ENCODE results near the gene SRRM4. TPM values are rescaled to one million over a fixed set of nuclear protein-coding genes. Genes with fewer than 3 reads are reported as not detected.

The SRRM4 gene
- total RNA-seq, 1 experiment from 2014 or later = not detected

DNA sequence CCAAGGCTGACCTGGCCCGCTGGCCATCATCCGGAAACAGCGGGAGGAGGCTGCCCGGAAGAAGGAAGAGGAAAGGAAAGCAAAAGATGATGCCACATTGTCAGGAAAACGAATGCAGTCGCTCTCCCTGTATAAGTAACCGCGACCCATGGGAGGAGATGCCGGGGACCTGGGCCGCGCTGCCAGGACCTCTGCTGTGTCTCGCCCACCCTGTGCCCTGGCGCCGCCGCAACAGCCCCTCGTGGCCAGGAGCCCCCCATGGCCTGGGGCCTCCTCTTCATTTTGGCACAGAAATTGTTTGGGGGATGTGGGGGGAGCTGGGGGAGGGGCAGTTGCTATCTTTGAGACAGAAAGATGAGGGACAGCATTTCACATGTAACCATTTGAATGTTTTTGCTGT, 213.9 kb downstream of the SRRM4 start:
- Histone ChIP-seq H3K36me3 (no peaks in the 10 kb centered on the region), H3K4me3 (no peak overlapping the region), H3K9me3 (replicated peaks) (no peaks in the 10 kb centered on the region), H3K27ac (no peak overlapping the region), H3K4me1 (no peaks in the 10 kb centered on the region), H3K27me3 (no peaks in the 10 kb centered on the region)
- DNase-seq = no peak

DNA sequence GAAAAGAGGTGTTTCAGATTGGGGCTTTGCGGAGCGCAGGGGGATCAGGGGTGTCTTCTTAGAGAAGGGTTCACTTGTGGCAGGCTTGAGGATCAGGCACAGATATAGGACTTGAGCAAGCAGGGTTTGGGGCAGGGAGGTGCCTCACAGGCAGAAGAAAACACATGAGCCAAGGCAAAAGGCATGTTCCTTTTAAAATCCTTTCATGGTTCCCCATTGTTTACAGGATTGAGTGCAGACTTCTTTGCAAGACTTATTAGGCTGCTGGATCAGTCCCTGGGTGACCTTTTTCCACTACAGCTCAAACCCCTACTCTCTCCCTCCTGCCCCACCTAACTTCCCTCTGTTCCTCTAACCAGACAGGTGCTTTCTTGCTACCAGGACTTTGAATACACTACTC, 217.1 kb downstream of the SRRM4 start:
- no peak overlapping the region for H3K4me3 ChIP-seq
- no peaks in the 10 kb centered on the region for H3K36me3 ChIP-seq
- no peak overlapping the region for H3K27ac ChIP-seq
- no peaks in the 10 kb centered on the region for H3K4me1 ChIP-seq
- no peaks in the 10 kb centered on the region for H3K9me3 ChIP-seq (replicated peaks)
- H3K27me3 ChIP-seq = no peaks in the 10 kb centered on the region
- no peak for DNase-seq

DNA sequence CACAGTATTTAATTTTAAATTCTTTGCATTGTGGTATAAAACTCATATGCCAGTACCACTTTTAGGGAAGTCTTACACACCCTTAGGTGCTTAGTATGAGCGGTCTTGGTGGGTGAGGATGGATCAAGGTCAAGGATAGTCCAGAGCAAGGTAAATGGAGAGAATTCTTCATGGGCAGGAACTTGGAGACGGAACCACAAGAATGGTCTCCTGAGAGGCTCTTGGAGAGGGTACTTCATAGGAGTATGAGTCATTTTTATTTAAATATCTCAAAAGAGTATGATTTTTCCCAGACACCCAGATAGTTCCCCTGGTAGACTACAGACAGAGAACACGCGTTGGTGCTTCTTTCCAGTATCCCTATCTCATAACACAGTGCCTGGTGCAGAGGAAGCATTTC, 219.3 kb downstream of the SRRM4 start:
- Histone ChIP-seq H3K4me3 (no peak overlapping the region), H3K9me3 (replicated peaks) (no peaks in the 10 kb centered on the region), H3K4me1 (no peaks in the 10 kb centered on the region), H3K36me3 (no peaks in the 10 kb centered on the region), H3K27me3 (no peaks in the 10 kb centered on the region), H3K27ac (no peak overlapping the region)
- no peak for DNase-seq

DNA sequence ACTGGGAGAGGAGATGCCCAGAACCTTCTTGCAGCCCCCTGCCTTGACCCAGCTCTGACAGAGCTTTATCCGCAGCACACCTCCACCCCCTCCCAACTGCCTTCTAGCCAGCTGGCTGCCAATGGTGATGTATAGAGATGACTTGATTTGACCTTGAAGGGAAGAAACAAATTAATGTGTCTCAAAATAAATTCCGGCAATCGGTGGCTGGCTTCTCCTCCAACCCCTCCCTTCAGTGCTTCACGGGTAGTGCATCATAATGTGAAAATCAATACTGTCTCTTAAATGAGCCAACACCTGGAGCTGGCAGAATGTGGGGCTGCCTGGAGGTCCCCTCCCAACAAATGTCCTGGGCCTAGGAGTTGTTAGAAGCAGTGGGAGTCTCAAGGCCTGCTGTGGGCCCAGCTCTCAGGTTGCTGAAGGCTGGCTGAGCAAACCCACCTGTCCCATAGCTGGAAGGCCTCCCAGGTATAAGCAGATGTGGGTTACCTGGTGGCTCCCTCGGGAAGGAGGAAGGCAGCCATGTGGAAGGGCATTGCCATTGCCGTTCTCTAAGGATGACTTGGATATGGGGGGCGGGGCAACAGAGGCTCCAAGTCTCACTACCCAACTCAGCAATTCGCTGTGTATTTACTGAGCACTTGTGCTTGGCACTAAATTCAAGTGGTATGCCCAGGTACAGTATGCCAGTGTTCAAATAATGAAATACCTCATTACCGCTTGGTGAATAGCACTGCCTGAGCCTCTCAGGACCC, 220.6 kb downstream of the SRRM4 start:
- Histone ChIP-seq H3K27ac (no peak overlapping the region), H3K4me1 (no peaks in the 10 kb centered on the region), H3K9me3 (replicated peaks) (no peaks in the 10 kb centered on the region), H3K4me3 (no peak overlapping the region), H3K36me3 (no peaks in the 10 kb centered on the region), H3K27me3 (no peaks in the 10 kb centered on the region)
- DNase-seq = no peak

DNA sequence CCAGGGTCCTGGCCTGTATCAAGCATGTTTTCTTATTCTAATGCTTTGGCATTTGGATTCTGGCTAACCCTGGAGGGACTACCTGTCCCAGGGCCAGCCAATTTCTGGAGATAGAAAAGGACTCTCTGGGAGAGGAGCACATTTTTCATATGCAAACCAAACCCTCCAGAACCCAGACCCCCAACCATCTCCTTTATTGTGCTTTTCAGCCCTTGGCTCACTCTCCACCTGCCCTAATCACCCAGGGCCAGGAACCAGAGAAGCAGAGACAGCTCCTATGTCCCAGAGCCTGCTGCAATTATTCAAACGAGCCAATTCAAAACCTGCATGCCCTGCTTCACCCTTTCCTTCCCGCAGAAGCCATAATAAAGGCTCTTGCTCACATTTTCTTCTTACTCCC, 221.2 kb downstream of the SRRM4 start:
- H3K9me3 ChIP-seq (replicated peaks) = no peaks in the 10 kb centered on the region
- no peaks in the 10 kb centered on the region for H3K36me3 ChIP-seq
- H3K4me1 ChIP-seq = no peaks in the 10 kb centered on the region
- H3K27me3 ChIP-seq = no peaks in the 10 kb centered on the region
- H3K27ac ChIP-seq = no peak overlapping the region
- DNase-seq = no peak
- H3K4me3 ChIP-seq = no peak overlapping the region

DNA sequence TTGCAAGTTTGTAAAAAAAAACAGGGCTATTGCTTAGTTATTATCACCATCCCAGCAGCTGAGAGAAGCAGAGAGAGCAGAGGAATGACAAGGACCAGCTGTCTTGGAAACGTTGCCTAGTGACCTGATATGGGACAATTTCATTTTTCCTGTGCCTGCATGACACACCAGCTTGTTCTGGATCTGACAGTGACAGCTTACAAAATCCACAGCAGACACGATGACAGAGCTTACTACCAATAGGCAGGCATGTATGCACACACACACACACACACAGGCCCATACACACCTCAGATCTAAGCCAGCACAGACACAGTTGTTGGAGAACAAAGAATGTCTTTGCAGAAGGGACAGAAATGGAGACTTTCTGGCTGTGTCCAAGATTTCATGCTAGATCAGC, 222.8 kb downstream of the SRRM4 start:
- Histone ChIP-seq H3K4me3 (no peak overlapping the region), H3K27ac (no peak overlapping the region), H3K36me3 (no peaks in the 10 kb centered on the region), H3K9me3 (replicated peaks) (no peaks in the 10 kb centered on the region), H3K27me3 (no peaks in the 10 kb centered on the region), H3K4me1 (no peaks in the 10 kb centered on the region)
- no peak for DNase-seq

DNA sequence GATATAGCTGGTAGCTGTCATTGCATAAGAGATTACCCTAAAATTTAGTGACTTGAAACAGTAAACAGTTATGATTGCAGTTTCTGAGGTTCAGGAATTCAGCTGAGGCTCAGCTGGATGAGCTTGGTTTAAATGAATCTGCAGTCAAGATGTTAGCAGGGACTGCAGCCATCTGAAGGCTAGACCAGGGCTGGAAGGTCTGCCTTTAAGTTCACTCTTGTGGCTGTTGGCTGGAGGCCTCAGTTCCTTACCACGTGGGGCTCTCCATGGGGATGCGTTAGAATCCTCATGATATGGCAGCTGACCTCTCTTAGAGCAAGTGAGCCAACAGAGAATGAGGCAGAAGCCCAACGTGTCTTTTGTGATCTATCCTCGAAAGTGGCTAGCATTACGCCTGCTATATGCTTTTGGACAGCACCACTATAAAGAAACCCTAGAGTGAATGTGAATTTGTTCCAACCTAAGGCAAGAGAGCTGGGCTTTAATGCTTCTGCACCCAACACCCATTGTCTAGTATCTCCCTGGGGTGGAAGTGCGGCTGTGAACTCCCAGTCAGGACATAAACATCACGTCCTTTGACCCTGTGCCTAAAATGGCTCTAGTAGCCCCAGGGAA, 223.4 kb downstream of the SRRM4 start:
- no peak for DNase-seq
- Histone ChIP-seq H3K9me3 (replicated peaks) (no peaks in the 10 kb centered on the region), H3K4me3 (no peak overlapping the region), H3K4me1 (no peaks in the 10 kb centered on the region), H3K27ac (no peak overlapping the region), H3K27me3 (no peaks in the 10 kb centered on the region), H3K36me3 (no peaks in the 10 kb centered on the region)

DNA sequence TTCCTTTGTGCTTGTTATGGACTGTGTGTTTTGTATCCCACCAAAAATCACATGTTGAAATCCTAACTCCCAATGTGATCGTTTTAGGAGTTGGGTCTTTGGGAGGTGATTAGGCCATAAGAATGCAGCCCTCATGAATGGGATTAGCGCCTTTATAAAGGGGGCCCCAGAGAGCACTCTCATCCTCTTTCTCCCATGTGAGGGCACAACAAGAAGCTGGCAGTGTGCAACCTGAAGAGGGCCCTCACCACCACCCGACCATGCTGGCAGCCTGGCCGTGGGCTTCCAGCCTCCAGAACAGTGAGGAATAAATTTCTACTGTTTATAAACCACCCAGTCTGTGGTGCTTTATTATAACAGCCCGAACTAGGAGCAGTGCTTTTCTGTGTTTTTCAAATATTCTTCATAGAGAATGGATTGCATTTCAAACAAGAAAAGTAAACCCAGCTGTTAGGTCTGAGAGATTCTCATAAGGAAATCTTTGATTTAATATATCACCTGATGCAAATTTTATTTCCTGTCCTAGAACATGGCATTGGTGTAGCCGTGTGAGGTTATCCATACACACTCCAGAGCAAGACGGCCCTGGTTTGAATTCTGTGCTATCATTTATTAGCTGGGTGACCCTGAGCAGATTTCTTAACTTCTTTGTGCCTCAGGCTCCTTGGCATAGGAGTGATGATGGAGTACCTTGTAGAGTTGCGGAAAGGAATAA, 225.2 kb downstream of the SRRM4 start:
- no peak overlapping the region for H3K4me3 ChIP-seq
- H3K4me1 ChIP-seq = no peaks in the 10 kb centered on the region

DNA sequence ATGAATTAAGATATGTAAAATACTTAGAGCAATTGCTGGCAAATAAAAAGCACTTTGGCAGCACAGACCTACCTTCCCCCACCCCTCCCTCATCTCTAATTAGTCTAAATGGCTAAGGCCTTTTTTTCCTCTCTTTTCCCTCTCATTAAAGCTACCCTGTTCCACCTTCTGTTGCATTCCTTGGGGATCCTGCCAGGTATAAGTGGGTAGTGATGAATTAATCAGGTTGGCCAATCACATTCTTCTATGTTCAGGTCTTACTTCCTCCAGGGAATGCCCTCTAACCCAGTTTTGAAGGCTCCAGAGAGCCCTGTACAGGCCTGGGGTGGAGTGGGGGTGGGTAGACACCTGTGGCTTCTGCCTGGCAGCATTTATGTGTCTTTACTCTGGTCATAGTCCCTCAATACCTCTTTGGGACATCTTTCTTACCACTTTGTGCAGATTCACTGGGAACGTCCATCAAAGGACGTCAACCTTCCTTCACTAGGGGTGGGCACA, 225.8 kb downstream of the SRRM4 start:
- H3K36me3 ChIP-seq = no peaks in the 10 kb centered on the region
- H3K27ac ChIP-seq = no peak overlapping the region
- H3K4me1 ChIP-seq = no peaks in the 10 kb centered on the region
- no peaks in the 10 kb centered on the region for H3K27me3 ChIP-seq
- H3K9me3 ChIP-seq (replicated peaks) = no peaks in the 10 kb centered on the region
- H3K4me3 ChIP-seq = no peak overlapping the region
- no peak for DNase-seq

More for the DNA sequence above, 225.2 kb downstream of the SRRM4 start:
- Histone ChIP-seq H3K36me3 (no peaks in the 10 kb centered on the region), H3K27ac (no peak overlapping the region), H3K9me3 (replicated peaks) (no peaks in the 10 kb centered on the region), H3K27me3 (no peaks in the 10 kb centered on the region)
- DNase-seq = no peak

DNA sequence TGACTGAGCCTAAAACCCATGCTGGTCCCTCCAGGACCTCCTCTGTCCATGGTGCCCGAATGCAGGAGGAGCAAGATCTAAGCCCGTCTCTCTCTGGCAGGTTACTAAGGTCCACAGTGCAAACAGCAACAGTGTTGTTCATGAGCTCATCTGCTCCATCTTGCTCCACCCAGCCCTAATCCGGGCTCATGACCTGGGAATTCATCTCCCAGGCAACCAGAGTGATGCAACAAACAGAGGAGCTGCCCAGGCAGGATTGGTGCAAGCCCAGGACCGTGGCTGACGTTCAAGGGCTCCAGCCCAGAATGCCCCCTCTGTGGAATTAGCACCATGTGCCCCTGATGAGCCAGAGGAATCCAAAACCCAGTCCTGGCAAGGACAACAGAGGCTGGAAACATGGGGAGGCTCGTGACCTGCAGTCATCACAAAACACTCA, 227.3 kb downstream of the SRRM4 start:
- no peak overlapping the region for H3K27ac ChIP-seq
- DNase-seq = peak in 1 of 2 experiments; percentile 3
- H3K4me3 ChIP-seq = no peak overlapping the region
- H3K9me3 ChIP-seq (replicated peaks) = no peaks in the 10 kb centered on the region
- no peaks in the 10 kb centered on the region for H3K27me3 ChIP-seq
- no peaks in the 10 kb centered on the region for H3K4me1 ChIP-seq
- H3K36me3 ChIP-seq = no peaks in the 10 kb centered on the region

DNA sequence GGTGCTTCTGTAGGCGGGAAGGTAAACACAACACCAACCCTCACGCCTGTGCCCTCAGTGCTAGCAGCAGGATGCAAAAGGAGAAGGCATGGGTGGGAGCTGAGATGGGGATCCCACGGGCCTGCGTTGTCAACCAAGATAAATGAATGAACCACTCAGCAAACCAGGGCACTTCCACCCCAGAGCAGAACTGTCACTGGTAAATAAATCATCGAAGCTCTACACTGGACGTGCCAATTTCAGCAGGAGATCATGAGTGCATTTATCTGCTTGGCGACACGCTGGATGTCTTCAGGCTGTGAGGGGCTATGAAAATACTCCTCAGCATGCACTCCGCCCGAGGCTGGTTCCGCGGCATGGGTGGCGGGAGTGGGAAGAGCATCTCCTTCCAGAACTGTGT, 230.5 kb downstream of the SRRM4 start:
- DNase-seq = no peak
- Histone ChIP-seq H3K27ac (no peak overlapping the region), H3K4me1 (no peaks in the 10 kb centered on the region), H3K27me3 (no peaks in the 10 kb centered on the region), H3K9me3 (replicated peaks) (no peaks in the 10 kb centered on the region), H3K36me3 (no peaks in the 10 kb centered on the region), H3K4me3 (no peak overlapping the region)

Other genes starting within 250 kb of the SRRM4 start
- gene HSPB8, start 197.4 kb downstream of the SRRM4 start, total RNA-seq (2014; rRNA removed; shearing (Covaris generic)) = 2.9 and 3.3 TPM in 2 replicates

Data from SJCRH30 (cell line).